Esophagus (tissue), 2 donors: Measurements from ENCODE around the gene COG7. TPM values are rescaled to one million over a fixed set of nuclear protein-coding genes. Genes with fewer than 3 reads are reported as not detected.

ENCODE experiments used
- H3K27ac ChIP-seq, 2 donors: one replicate each; pipeline ENCODE4 v1.5.1; 2013; ENCODE audit warnings: low read depth in 2 of 2, mild to moderate bottlenecking in 2 of 2, inconsistent platforms in 1 of 2, low read length in 1 of 2, moderate library complexity in 1 of 2
- H3K27me3 ChIP-seq, 2 donors: one replicate each; pipeline ENCODE4 v1.6.1; 2013; ENCODE audit warnings: low read length in 2 of 2, control low read depth in 1 of 2, mild to moderate bottlenecking in 1 of 2; ENCODE audit not compliant: insufficient read depth in 2 of 2, control insufficient read depth in 1 of 2
- H3K36me3 ChIP-seq, 2 donors: one replicate each; pipeline ENCODE4 v1.6.1; 2013; ENCODE audit warnings: low read length in 1 of 2; ENCODE audit not compliant: control insufficient read depth in 2 of 2, insufficient read depth in 2 of 2
- H3K4me1 ChIP-seq, 2 donors: one replicate each; pipeline ENCODE4 v1.6.1; 2013; ENCODE audit warnings: low read length in 1 of 2; ENCODE audit not compliant: control insufficient read depth in 2 of 2, insufficient read depth in 2 of 2
- H3K4me3 ChIP-seq, 2 donors: one replicate each; pipeline ENCODE4 v1.5.1; 2013; ENCODE audit warnings: low read length in 2 of 2, mild to moderate bottlenecking in 2 of 2, low read depth in 1 of 2, moderate library complexity in 1 of 2
- H3K9me3 ChIP-seq, 2 donors: one replicate each; pipeline ENCODE4 v1.6.1; 2013; ENCODE audit warnings: mild to moderate bottlenecking in 2 of 2, low read depth in 1 of 2, low read length in 1 of 2, moderate library complexity in 1 of 2; ENCODE audit not compliant: control insufficient read depth in 2 of 2, insufficient read depth in 1 of 2
- WGBS, 2 donors: extraction: QIAGEN DNeasy Blood & Tissue Kit; methylation state at CpG; one replicate each; pipeline ENCODE4 v1.1.7; 2013; 5-methylcytosine and 5-hydroxymethylcytosine counted together
- polyA plus RNA-seq, 2 donors: library from polyadenylated mRNA; stranded (reverse); fragments of 200-250 nt; gene quantifications; one replicate each; pipeline ENCODE4 v1.2.3, GENCODE V29; 2013
- donor health status: healthy with polysubstance abuse.
- donor health status: Bipolar disorder and iron deficiency.

COG7 gene
- polyA plus RNA-seq, 2 donors, result 14.2 to 21.2 TPM

GRCh38 chr16:23351360-23351759 lies 101.6 kb downstream of the COG7 start:
- 75 to 82% methylated on average over 5 of the region's 5 CpGs for WGBS, 2 donors
- Histone ChIP-seq H3K36me3 (peaks cover 0 to 11% of the 10 kb centered on the region in 2 donors), H3K27me3 (no peaks in the 10 kb centered on the region), H3K4me1 (no peaks in the 10 kb centered on the region), H3K9me3 (no peaks in the 10 kb centered on the region), H3K27ac (no peak overlapping the region), H3K4me3 (no peak overlapping the region)

- H3K9me3 ChIP-seq, result no peaks in the 10 kb centered on the region
- WGBS, 2 donors, result 64 to 71% methylated on average over 18 of the region's 18 CpGs
- no peaks in the 10 kb centered on the region for H3K4me1 ChIP-seq
- H3K4me3 ChIP-seq, result no peak overlapping the region
- H3K36me3 ChIP-seq, result peaks cover 0 to 5% of the 10 kb centered on the region in 2 donors
- H3K27me3 ChIP-seq, result no peaks in the 10 kb centered on the region
- no peak overlapping the region for H3K27ac ChIP-seq
Observed at GRCh38 chr16:23348579-23349469, 104.2 kb downstream of the COG7 start.

GRCh38 chr16:23345237-23345636 lies 107.8 kb downstream of the COG7 start:
- peaks cover 0 to 5% of the 10 kb centered on the region in 2 donors for H3K36me3 ChIP-seq
- WGBS, 2 donors, result 67 to 75% methylated on average over 5 of the region's 5 CpGs

GRCh38 chr16:23343643-23344612 lies 109.1 kb downstream of the COG7 start:
- WGBS, 2 donors, result 62 to 71% methylated on average over 5 of the region's 5 CpGs
- Histone ChIP-seq H3K27me3 (no peaks in the 10 kb centered on the region), H3K36me3 (peaks cover 0 to 2% of the 10 kb centered on the region in 2 donors), H3K9me3 (no peaks in the 10 kb centered on the region), H3K4me1 (no peaks in the 10 kb centered on the region), H3K4me3 (no peak overlapping the region), H3K27ac (no peak overlapping the region)

More at GRCh38 chr16:23345237-23345636, 107.8 kb downstream of the COG7 start:
- no peaks in the 10 kb centered on the region for H3K9me3 ChIP-seq
- H3K27me3 ChIP-seq, result no peaks in the 10 kb centered on the region
- H3K4me3 ChIP-seq, result no peak overlapping the region
- no peak overlapping the region for H3K27ac ChIP-seq
- no peaks in the 10 kb centered on the region for H3K4me1 ChIP-seq

- H3K4me3 ChIP-seq, result no peak overlapping the region
- no peaks in the 10 kb centered on the region for H3K9me3 ChIP-seq
- 51 to 55% methylated on average over 5 of the region's 5 CpGs for WGBS, 2 donors
- H3K27me3 ChIP-seq, result no peaks in the 10 kb centered on the region
- no peaks in the 10 kb centered on the region for H3K4me1 ChIP-seq
- no peak overlapping the region for H3K27ac ChIP-seq
- no peaks in the 10 kb centered on the region for H3K36me3 ChIP-seq
Observed at GRCh38 chr16:23342083-23342640, 110.8 kb downstream of the COG7 start.

GRCh38 chr16:23339787-23340186 lies 113.2 kb downstream of the COG7 start:
- Histone ChIP-seq H3K36me3 (no peaks in the 10 kb centered on the region), H3K4me3 (no peak overlapping the region), H3K27ac (no peak overlapping the region), H3K4me1 (no peaks in the 10 kb centered on the region), H3K27me3 (no peaks in the 10 kb centered on the region), H3K9me3 (no peaks in the 10 kb centered on the region)
- 77 to 93% methylated on average over 3 of the region's 3 CpGs for WGBS, 2 donors

Other genes with a start within 250 kb of the COG7 start
- gene SCNN1B, start 150.9 kb downstream of the COG7 start, polyA plus RNA-seq, result 10 to 100 TPM; 46.0 to 99.9 TPM
- 10 to 100 TPM; 12.6 to 15.9 TPM for gene GGA2, start 57.3 kb upstream of the COG7 start, polyA plus RNA-seq
- 10 to 100 TPM; 12.1 to 12.8 TPM for gene EARS2, start 104.2 kb upstream of the COG7 start, polyA plus RNA-seq
- gene UBFD1, start 104.5 kb upstream of the COG7 start, polyA plus RNA-seq, result 1 to 10 TPM; 3.8 to 7.5 TPM
- 100 to 1,000 TPM in 1 of 2 donors, 10 to 100 TPM in 1; 51.5 to 122 TPM for gene NDUFAB1, start 143.1 kb upstream of the COG7 start, polyA plus RNA-seq
- gene PALB2, start 188.1 kb upstream of the COG7 start, polyA plus RNA-seq, result 10 to 100 TPM in 1 of 2 donors, 1 to 10 TPM in 1; 8.1 to 11.8 TPM
- gene DCTN5, start 188.3 kb upstream of the COG7 start, polyA plus RNA-seq, result 10 to 100 TPM; 10.6 to 27.1 TPM
- 10 to 100 TPM in 1 of 2 donors, 1 to 10 TPM in 1; 5.1 to 16.3 TPM for gene PLK1, start 225.7 kb upstream of the COG7 start, polyA plus RNA-seq